ENCODE data around the gene RBM43. TPM values are rescaled to one million over a fixed set of nuclear protein-coding genes. Genes with fewer than 3 reads are reported as not detected.

RBM43 gene
- total and polyA plus RNA-seq, 2 of the 4 experiments (the other 2 are of a cell fraction): 1.6 to 3.6 TPM

GRCh38 chr2:151302404-151302803 lies 40.7 kb upstream of the RBM43 start:
- ATAC-seq (ENCODE audit: low read depth) (peak; percentile 8; the same call in 1 of the 2 replicates), DNase-seq (peak; percentile 23)
- H2AFZ ChIP-seq (replicated peaks; ENCODE audit: low read length, poor library complexity): no peak overlapping the region
- peak overlapping the region; percentile 92 for H2BK120ac ChIP-seq (ENCODE audit: low read depth, low read length)
- no peaks in the 10 kb centered on the region for H3K79me1 ChIP-seq (ENCODE audit: low read depth in 1 of 2, low read length in 2 of 2)
- H3K27me3 ChIP-seq (ENCODE audit: control insufficient read depth, insufficient read depth, low read length): no peaks in the 10 kb centered on the region
- H3K4me1 ChIP-seq (ENCODE audit: control insufficient read depth, insufficient read depth, low read length): peaks cover 9% of the 10 kb centered on the region
- dilution Hi-C loops (cut with HindIII; ENCODE audit: low sequenced_read_pairs, unreplicated experiment): no loop called here
- H3K4me3 ChIP-seq (ENCODE audit: insufficient read depth, low read depth, low read length): no peak overlapping the region
- peak overlapping the region; percentile 88 for H4K5ac ChIP-seq (ENCODE audit: low read depth, low read length)
- peak overlapping the region; percentile 81 to 92 for H4K8ac ChIP-seq (ENCODE audit: low read depth in 2 of 2, low read length in 2 of 2)
- H2AK5ac ChIP-seq (ENCODE audit: low read depth, low read length): peak overlapping the region; percentile 85; the same call in 1 of the 2 replicates
- TF ChIP-seq SMC3 (IDR thresholded peaks at IDR 0.05; ENCODE audit: low read depth, low read length) (no peak), POLR2A (IDR thresholded peaks at IDR 0.05; ENCODE audit: low read depth, low read length) (no peak), BHLHE40 (IDR thresholded peaks at IDR 0.05; ENCODE audit: low read depth, low read length) (no peak), FOS (IDR thresholded peaks at IDR 0.05; ENCODE audit: low read depth, low read length) (no peak), RCOR1 (IDR thresholded peaks at IDR 0.05; ENCODE audit: insufficient replicate concordance, low read length) (no peak), USF2 (IDR thresholded peaks at IDR 0.05; ENCODE audit: low read depth, low read length) (no peak), ELK1 (IDR thresholded peaks at IDR 0.05; ENCODE audit: borderline replicate concordance, low read depth, low read length) (no peak)
- ChIA-PET CTCF (no interaction called here), POLR2A (ENCODE audit: unreplicated experiment) (no interaction called here)
- peak overlapping the region; percentile 17; the same call in 1 of the 2 replicates for H3K27ac ChIP-seq (ENCODE audit: insufficient read depth, low read length)
- peak overlapping the region; percentile 69; the same call in 2 of the 3 replicates for H2BK15ac ChIP-seq (ENCODE audit: low read depth, low read length)
- H3K36me3 ChIP-seq (ENCODE audit: control insufficient read depth, insufficient read depth, low read length): no peaks in the 10 kb centered on the region
- H3K4ac ChIP-seq (ENCODE audit: low read depth, low read length): peak overlapping the region; percentile 91
- intact Hi-C loops (cut with micrococcal nuclease): no loop called here
- H3K4me2 ChIP-seq (ENCODE audit: low read depth, low read length): no peak overlapping the region
- peak overlapping the region; percentile 73; the same call in 1 of the 2 replicates for H3K18ac ChIP-seq (ENCODE audit: low read depth, low read length)
- peaks cover 5% of the 10 kb centered on the region; the same call in 1 of the 2 replicates for H3K9me1 ChIP-seq (ENCODE audit: insufficient read depth, low read length)
- H3K23ac ChIP-seq (ENCODE audit: low read depth, low read length): peak overlapping the region; percentile 66; the same call in 1 of the 2 replicates
- peak overlapping the region; percentile 92 for H4K91ac ChIP-seq (ENCODE audit: insufficient read depth, low read depth, low read length)
- WGBS, 2 experiments (ENCODE audit: extremely low coverage in 2 of 2, insufficient read length in 1 of 2): no CpG with 5 or more reads among the region's 5 CpGs
- BruUV-seq (replicated peaks): no TSS peak
- no peaks in the 10 kb centered on the region for H4K20me1 ChIP-seq (ENCODE audit: insufficient read depth, low read length)
- H3K56ac ChIP-seq (ENCODE audit: extremely low read depth, insufficient read depth, low read length): peak overlapping the region; percentile 62
- H3K9ac ChIP-seq (ENCODE audit: low read depth, low read length): no peak overlapping the region
- no peak overlapping the region for H2BK5ac ChIP-seq (ENCODE audit: low read depth, low read length, poor library complexity, severe bottlenecking)
- H3K9me3 ChIP-seq (ENCODE audit: control insufficient read depth, insufficient read depth, low read length): no peaks in the 10 kb centered on the region
- H2AK9ac ChIP-seq (replicated peaks; ENCODE audit: low read depth, low read length, poor library complexity): no peak overlapping the region
- H2BK20ac ChIP-seq (ENCODE audit: low read depth, low read length): peak overlapping the region; percentile 70
- peak overlapping the region; percentile 92 for H3K14ac ChIP-seq (replicated peaks; ENCODE audit: low read depth, low read length)
- in situ Hi-C loops (cut with MboI; ENCODE audit: low sequenced_read_pairs): no loop called here
